SK-N-SH (cell line): ENCODE results near the gene TUBA4B.

Experiments used
- CTCF ChIP-seq: fragments of 200-600 bp; sonication (generic); IDR thresholded peaks from 2 replicates; pipeline ENCODE4 v1.6.1; 2017; ENCODE audit warnings: antibody characterized with exemption, mild to moderate bottlenecking, moderate library complexity
- EP300 ChIP-seq, 2 experiments: IDR thresholded peaks; 2 replicates each; pipeline versions ENCODE4 v1.4.0 to v1.6.1; 2012; ENCODE audit warnings: borderline replicate concordance in 1 of 2, low read depth in 1 of 2, low read length in 1 of 2
- POLR2AphosphoS5 ChIP-seq: IDR thresholded peaks from 2 replicates; pipeline ENCODE4 v1.6.1; 2012; ENCODE audit warnings: low read depth, low read length
- TAF1 ChIP-seq: IDR thresholded peaks from 2 replicates; pipeline ENCODE4 v1.6.1; 2012; ENCODE audit warnings: low read depth, mild to moderate bottlenecking, low read length, moderate library complexity, borderline replicate concordance

- TF ChIP-seq TAF1 (no peak), CTCF (no peak), EP300 (IDR thresholded peaks at IDR 0.05; ENCODE audit: borderline replicate concordance in 1 of 2, low read depth in 1 of 2, low read length in 1 of 2) (no peak), POLR2AphosphoS5 (no peak)
Observed at GRCh38 chr2:219282943-219283581, 30.0 kb downstream of the TUBA4B start.
